Spleen (tissue), 11 donors: ENCODE results near the gene TSPOAP1. TPM values are rescaled to one million over a fixed set of nuclear protein-coding genes. Genes with fewer than 3 reads are reported as not detected.

Experiments
- DNase-seq: peaks from one replicate; pipeline ENCODE4 v3.0.0-alpha.2; 2020
- H3K27ac ChIP-seq, 8 donors: fragments of 200-600 bp; sonication (generic) in 7 of 8; 1 replicate in 4 of 8; 2 replicates in 4 of 8; pipeline versions ENCODE4 v1.5.0 to v1.8.0; 2016 to 2021; ENCODE audit warnings: inconsistent platforms in 4 of 8, mild to moderate bottlenecking in 4 of 8, moderate library complexity in 1 of 8
- H3K27me3 ChIP-seq, 7 donors: fragments of 200-600 bp; sonication (generic) in 6 of 7; replicated peaks in 1 of 7; 1 replicate in 4 of 7; 2 replicates in 3 of 7; pipeline versions ENCODE4 v1.5.0 to v1.8.0; 2016 to 2021; ENCODE audit warnings: inconsistent platforms in 3 of 7, mild to moderate bottlenecking in 1 of 7
- H3K36me3 ChIP-seq, 6 donors: fragments of 200-600 bp; sonication (generic) in 5 of 6; 1 replicate in 4 of 6; 2 replicates in 2 of 6; pipeline versions ENCODE4 v1.5.0 to v1.8.0; 2016 to 2021; ENCODE audit warnings: inconsistent platforms in 2 of 6
- H3K4me1 ChIP-seq, 6 donors: fragments of 200-600 bp; sonication (generic) in 5 of 6; 1 replicate in 3 of 6; 2 replicates in 3 of 6; pipeline versions ENCODE4 v1.5.0 to v1.8.0; 2016 to 2021; ENCODE audit warnings: inconsistent platforms in 3 of 6
- H3K4me3 ChIP-seq, 8 donors: fragments of 200-600 bp; sonication (generic) in 7 of 8; 1 replicate in 4 of 8; 2 replicates in 4 of 8; pipeline versions ENCODE4 v1.5.0 to v1.8.0; 2016 to 2021; ENCODE audit warnings: inconsistent platforms in 4 of 8, mild to moderate bottlenecking in 4 of 8, moderate library complexity in 2 of 8
- H3K9me3 ChIP-seq, 8 donors: fragments of 200-600 bp; sonication (generic) in 7 of 8; 1 replicate in 4 of 8; 2 replicates in 4 of 8; pipeline versions ENCODE4 v1.5.0 to v1.8.0; 2016 to 2021; ENCODE audit warnings: inconsistent platforms in 4 of 8
- CTCF ChIP-seq, 11 experiments: fragments of 200-600 bp in 7 of 11; fragments of 450-650 bp in 4 of 11; sonication (generic) in 4 of 11; IDR thresholded peaks in 8 of 11; conservative IDR thresholded peaks in 3 of 11; 1 replicate in 7 of 11; 2 replicates in 4 of 11; pipeline versions ENCODE4 v1.4.0 to v1.8.0; 2016 to 2021; ENCODE audit warnings: antibody characterized with exemption in 11 of 11, inconsistent platforms in 4 of 11, mild to moderate bottlenecking in 1 of 11
- POLR2A ChIP-seq, 3 donors: fragments of 450-650 bp; IDR thresholded peaks; one replicate each; pipeline ENCODE4 v1.5.1; 2017; ENCODE audit warnings: antibody characterized with exemption in 3 of 3, mild to moderate bottlenecking in 1 of 3
- POLR2AphosphoS5 ChIP-seq, 3 donors: sonication (generic); formaldehyde crosslinking; IDR thresholded peaks; one replicate each; pipeline ENCODE4 v1.5.1; 2017; ENCODE audit warnings: antibody characterized with exemption in 3 of 3
- WGBS, 5 donors: extraction: QIAGEN DNeasy Blood & Tissue Kit in 3 of 5; methylation state at CpG; one replicate each; pipeline versions ENCODE4 v1.1.5 to v1.1.7; 2013 to 2018; 5-methylcytosine and 5-hydroxymethylcytosine counted together
- intact Hi-C: fragments of 100-400 bp; cut with DNase I; formaldehyde crosslinking; loops from one replicate; pipeline ENCODE4 v1.15.0; 2023; ENCODE audit warnings: low total_unique reads
- polyA plus RNA-seq, 3 donors: library from polyadenylated mRNA; stranded (reverse); fragments of 200-250 nt; gene quantifications; one replicate each; pipeline ENCODE4 v1.2.1, GENCODE V29; 2013
- total RNA-seq, 7 donors: library from RNA; depleted of rRNA in 3 of 7; stranded (reverse); fragments of >200 nt in 3 of 7; fragmentation: NEBNext Ultra II Directional in 4 of 7; extraction: Animal tissue kit (Norgen Biotek cat#: 25700) in 4 of 7; gene quantifications; one replicate each; pipeline versions ENCODE4 v1.1.0 to v1.2.1, GENCODE V29; 2016 to 2021
- donor health status: healthy with polysubstance abuse.
- donor health status: DM: no; HTN: no; CAD: no; lungs with moderate emphysema.
- donor health status: DM: no; HTN: no; CAD: no.
- donor health status: Bipolar disorder and iron deficiency.
- donor health status: healthy.
- donor health status: DM: no; HTN: no; CAD: no.
- donor health status: DM: yes; HTN: yes; CAD: no.

The TSPOAP1 gene
- total and polyA plus RNA-seq, 10 donors = 11.5 to 31.8 (median 18.6) TPM

- intact Hi-C loops = no loop called here
- Histone ChIP-seq H3K4me3 (no peak overlapping the region), H3K27me3 (peaks cover 0 to 13% (median 5%) of the 10 kb centered on the region in 7 donors), H3K27ac (no peak overlapping the region), H3K9me3 (no peaks in the 10 kb centered on the region), H3K36me3 (peaks cover 0 to 29% (median 0%) of the 10 kb centered on the region in 6 donors), H3K4me1 (peaks cover 0 to 43% (median 23%) of the 10 kb centered on the region in 6 donors)
- WGBS, 5 donors = 92 to 95% (median 94%) methylated on average over 6 to 7 of the region's 7 CpGs
- TF ChIP-seq POLR2AphosphoS5 (IDR thresholded peaks at IDR 0.05) (no peak), POLR2A (IDR thresholded peaks at IDR 0.05) (no peak), CTCF (IDR thresholded peaks at IDR 0.05 in 8 of 11, conservative IDR thresholded peaks at IDR 0.05 in 3 of 11) (no peak)
- no peak for DNase-seq
These were observed 8.4 kb downstream of the TSPOAP1 start for GRCh38 chr17:58320163-58320558.

DNA sequence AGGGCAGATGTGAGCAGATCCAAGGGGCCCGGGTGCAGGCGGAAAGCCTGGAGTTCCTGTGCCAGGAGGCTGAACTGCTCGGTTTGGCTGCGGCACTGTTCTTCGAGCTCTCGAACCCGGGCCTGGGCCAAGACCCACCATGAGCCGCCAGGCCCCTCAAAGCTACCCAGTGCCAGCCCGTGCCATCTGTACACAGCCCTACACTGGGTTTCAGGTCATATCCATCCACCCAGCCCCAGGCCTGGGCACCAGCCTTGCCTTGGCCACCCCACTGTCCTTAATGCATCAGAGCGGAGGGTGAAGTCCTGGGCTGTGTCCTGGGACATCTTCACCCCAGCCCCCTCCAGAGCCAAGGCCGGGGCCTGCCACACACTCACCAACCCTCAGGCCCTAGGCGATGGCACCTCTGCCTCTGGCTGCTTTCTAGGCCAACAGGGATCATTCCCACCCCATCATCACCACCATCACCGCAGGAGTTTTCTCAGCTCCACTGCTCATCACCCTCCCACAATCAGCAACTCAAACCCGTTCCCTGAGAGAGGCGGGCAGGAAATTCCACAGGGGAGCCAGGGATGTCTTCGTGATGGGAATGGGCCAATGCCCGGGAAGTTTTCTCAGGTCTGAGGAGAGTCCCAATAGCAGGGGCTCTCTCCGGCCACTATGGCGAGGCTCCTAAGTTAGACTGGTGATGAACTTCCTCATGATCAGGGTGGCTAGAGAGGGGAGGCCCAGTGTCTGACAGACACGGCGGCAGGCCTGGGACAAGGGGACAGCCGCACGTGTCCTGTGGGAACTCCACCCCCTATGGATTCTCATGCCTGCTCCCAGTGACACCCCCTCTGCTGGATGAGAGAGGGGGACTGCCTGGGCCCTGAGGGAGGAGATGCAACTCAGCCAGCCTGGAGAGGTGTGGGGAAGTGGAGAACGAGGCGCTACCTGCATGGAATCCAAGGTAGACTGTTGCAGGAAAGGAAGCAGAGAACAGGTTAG is 9.1 kb downstream of the TSPOAP1 start:
- WGBS, 5 donors = 86 to 92% (median 88%) methylated on average over 22 to 25 of the region's 25 CpGs
- peak; percentile 69 for DNase-seq
- Histone ChIP-seq H3K27me3 (peaks cover 0 to 6% (median 4%) of the 10 kb centered on the region in 7 donors), H3K4me3 (no peak overlapping the region), H3K9me3 (no peaks in the 10 kb centered on the region), H3K4me1 (peaks cover 0 to 36% (median 16%) of the 10 kb centered on the region in 6 donors), H3K27ac (no peak overlapping the region), H3K36me3 (peaks cover 0 to 29% (median 0%) of the 10 kb centered on the region in 6 donors)
- TF ChIP-seq POLR2AphosphoS5 (IDR thresholded peaks at IDR 0.05) (no peak), POLR2A (IDR thresholded peaks at IDR 0.05) (no peak), CTCF (IDR thresholded peaks at IDR 0.05 in 8 of 11, conservative IDR thresholded peaks at IDR 0.05 in 3 of 11) (no peak)
- intact Hi-C loops = loop anchor here (10.0 kb wide), 1 partner anchor 95 kb away; the partner anchor contains the start of gene RNF43

DNA sequence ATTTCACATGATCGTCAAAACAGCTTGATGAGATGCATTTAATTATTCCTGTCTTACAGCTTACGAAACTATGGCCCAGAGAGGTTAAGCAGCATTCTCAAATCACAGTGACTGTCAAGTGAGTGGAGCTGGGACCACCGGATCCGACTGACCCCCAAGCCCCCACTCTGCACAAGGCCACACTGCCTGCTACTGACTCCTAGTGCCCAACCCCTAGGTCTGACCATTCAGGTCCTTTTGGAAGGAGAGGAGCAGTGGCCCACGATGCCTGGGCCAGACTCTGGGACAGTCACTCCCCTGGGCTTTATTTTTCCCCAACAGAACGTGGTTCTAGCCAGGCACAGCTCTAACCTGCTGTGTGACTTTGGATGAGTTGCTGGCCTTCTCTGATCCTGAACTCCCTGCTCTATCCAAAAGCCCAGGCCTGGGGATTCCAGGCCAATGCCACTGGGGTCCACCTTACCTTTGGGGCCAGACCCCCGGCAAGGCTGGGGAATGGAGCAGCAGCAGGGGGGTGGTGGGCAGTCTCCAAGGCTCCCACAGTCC is 9.9 kb downstream of the TSPOAP1 start:
- H3K27me3 ChIP-seq = no peaks in the 10 kb centered on the region
- H3K27ac ChIP-seq = peak overlapping the region in 3 of 8 donors; percentile 27 to 70 (median 60)
- TF ChIP-seq POLR2A (IDR thresholded peaks at IDR 0.05) = no peak
- TF ChIP-seq POLR2AphosphoS5 (IDR thresholded peaks at IDR 0.05) = no peak
- TF ChIP-seq CTCF (IDR thresholded peaks at IDR 0.05 in 8 of 11, conservative IDR thresholded peaks at IDR 0.05 in 3 of 11) = no peak
- peak; percentile 48 for DNase-seq
- intact Hi-C loops = loop anchor here (10.0 kb wide), 1 partner anchor 96 kb away; the partner anchor contains the start of gene RNF43
- H3K4me3 ChIP-seq = no peak overlapping the region
- peaks cover 0 to 29% (median 0%) of the 10 kb centered on the region in 6 donors for H3K36me3 ChIP-seq
- H3K4me1 ChIP-seq = peaks cover 0 to 28% (median 11%) of the 10 kb centered on the region in 6 donors
- H3K9me3 ChIP-seq = no peaks in the 10 kb centered on the region
- WGBS, 5 donors = 80 to 89% (median 84%) methylated on average over 6 to 7 of the region's 7 CpGs
